Uterus (tissue), 4 donors: Measurements from ENCODE around the gene GTF2H1. TPM values are rescaled to one million over a fixed set of nuclear protein-coding genes. Genes with fewer than 3 reads are reported as not detected.

Source experiments
- DNase-seq, 2 donors: peaks; one replicate each; pipeline ENCODE4 v3.0.0-alpha.2; 2019 to 2020
- H3K27ac ChIP-seq, 2 donors: fragments of 200-600 bp; sonication (generic); 1 replicate in 1 of 2; 2 replicates in 1 of 2; pipeline ENCODE4 v1.5.1; 2016 to 2018
- H3K27me3 ChIP-seq, 2 donors: fragments of 200-600 bp; sonication (generic); one replicate each; pipeline ENCODE4 v1.5.1; 2018 to 2019; ENCODE audit warnings: control low read depth in 1 of 2
- H3K36me3 ChIP-seq, 2 donors: fragments of 200-600 bp; sonication (generic); one replicate each; pipeline ENCODE4 v1.5.1; 2019; ENCODE audit warnings: control low read depth in 1 of 2
- H3K4me1 ChIP-seq, 2 donors: fragments of 200-600 bp; sonication (generic); one replicate each; pipeline ENCODE4 v1.5.1; 2018 to 2019; ENCODE audit warnings: control low read depth in 1 of 2
- H3K4me3 ChIP-seq, 2 donors: fragments of 200-600 bp; sonication (generic); 1 replicate in 1 of 2; 2 replicates in 1 of 2; pipeline ENCODE4 v1.5.1; 2018 to 2019; ENCODE audit warnings: mild to moderate bottlenecking in 1 of 2
- H3K9me3 ChIP-seq, 2 donors: fragments of 200-600 bp; sonication (generic); one replicate each; pipeline ENCODE4 v1.5.1; 2019; ENCODE audit warnings: control low read depth in 1 of 2
- CTCF ChIP-seq, 4 experiments: fragments of 200-600 bp in 2 of 4; fragments of 450-650 bp in 2 of 4; sonication (generic) in 2 of 4; IDR thresholded peaks; one replicate each; pipeline ENCODE4 v1.5.1; 2016 to 2019; ENCODE audit warnings: antibody characterized with exemption in 4 of 4, mild to moderate bottlenecking in 2 of 4, moderate library complexity in 1 of 4
- POLR2A ChIP-seq, 2 donors: fragments of 450-650 bp; IDR thresholded peaks; one replicate each; pipeline ENCODE4 v1.6.1; 2016; ENCODE audit warnings: antibody characterized with exemption in 2 of 2, mild to moderate bottlenecking in 1 of 2, moderate library complexity in 1 of 2
- intact Hi-C: fragments of 100-400 bp; cut with DNase I; formaldehyde crosslinking; loops from one replicate; pipeline ENCODE4 v1.15.1; 2023; ENCODE audit warnings: low total_unique reads
- total RNA-seq, 4 donors: library from RNA; depleted of rRNA in 3 of 4; stranded (reverse); fragments of >200 nt in 3 of 4; gene quantifications; one replicate each; pipeline versions ENCODE4 v1.1.0 to v1.2.4, GENCODE V29; 2014 to 2023
- donor health status: DM: yes; HTN: yes; CAD: no.

GTF2H1 gene
- total RNA-seq, 4 donors from 2014 or later: 25.0 to 103 (median 50.7) TPM

- no peak for DNase-seq
- Histone ChIP-seq H3K9me3 (no peaks in the 10 kb centered on the region), H3K27ac (no peak overlapping the region), H3K27me3 (no peaks in the 10 kb centered on the region), H3K4me1 (no peaks in the 10 kb centered on the region), H3K4me3 (no peak overlapping the region), H3K36me3 (no peaks in the 10 kb centered on the region)
- TF ChIP-seq CTCF (IDR thresholded peaks at IDR 0.05) (no peak), POLR2A (IDR thresholded peaks at IDR 0.05) (no peak)
- intact Hi-C loops: no loop called here
These were observed 53.6 kb downstream of the GTF2H1 start for GRCh38 chr11:18375941-18376340.

- peaks cover 5 to 6% of the 10 kb centered on the region in 2 donors for H3K4me1 ChIP-seq
- DNase-seq: no peak
- H3K36me3 ChIP-seq: no peaks in the 10 kb centered on the region
- intact Hi-C loops: no loop called here
- H3K27me3 ChIP-seq: no peaks in the 10 kb centered on the region
- no peaks in the 10 kb centered on the region for H3K9me3 ChIP-seq
- H3K4me3 ChIP-seq: no peak overlapping the region
- H3K27ac ChIP-seq: no peak overlapping the region
- no peak for TF ChIP-seq CTCF (IDR thresholded peaks at IDR 0.05)
- TF ChIP-seq POLR2A (IDR thresholded peaks at IDR 0.05): no peak
These were observed 56.8 kb downstream of the GTF2H1 start for GRCh38 chr11:18379201-18379600.

- peak overlapping the region; percentile 91 to 92 for H3K27ac ChIP-seq
- no peaks in the 10 kb centered on the region for H3K27me3 ChIP-seq
- intact Hi-C loops: no loop called here
- TF ChIP-seq POLR2A (IDR thresholded peaks at IDR 0.05) (no peak), CTCF (IDR thresholded peaks at IDR 0.05) (no peak)
- H3K9me3 ChIP-seq: no peaks in the 10 kb centered on the region
- H3K4me3 ChIP-seq: no peak overlapping the region
- H3K4me1 ChIP-seq: peaks cover 5 to 12% of the 10 kb centered on the region in 2 donors
- peak; percentile 67 to 82 for DNase-seq
- no peaks in the 10 kb centered on the region for H3K36me3 ChIP-seq
These were observed 61.2 kb downstream of the GTF2H1 start for GRCh38 chr11:18383388-18384156.

GRCh38 chr11:18384157-18384641, 61.8 kb downstream of the GTF2H1 start:
- peak; percentile 71 to 79 for DNase-seq
- no peaks in the 10 kb centered on the region for H3K27me3 ChIP-seq
- H3K9me3 ChIP-seq: no peaks in the 10 kb centered on the region
- TF ChIP-seq POLR2A (IDR thresholded peaks at IDR 0.05) (no peak), CTCF (IDR thresholded peaks at IDR 0.05) (no peak)
- H3K4me1 ChIP-seq: peaks cover 5 to 12% of the 10 kb centered on the region in 2 donors
- H3K36me3 ChIP-seq: no peaks in the 10 kb centered on the region
- no peak overlapping the region for H3K4me3 ChIP-seq
- intact Hi-C loops: no loop called here
- peak overlapping the region; percentile 91 to 92 for H3K27ac ChIP-seq

- no peaks in the 10 kb centered on the region for H3K9me3 ChIP-seq
- DNase-seq: no peak
- H3K4me1 ChIP-seq: no peaks in the 10 kb centered on the region
- H3K36me3 ChIP-seq: no peaks in the 10 kb centered on the region
- intact Hi-C loops: no loop called here
- H3K27me3 ChIP-seq: no peaks in the 10 kb centered on the region
- no peak for TF ChIP-seq POLR2A (IDR thresholded peaks at IDR 0.05)
- TF ChIP-seq CTCF (IDR thresholded peaks at IDR 0.05): no peak
- no peak overlapping the region for H3K4me3 ChIP-seq
- no peak overlapping the region for H3K27ac ChIP-seq
These were observed 67.7 kb downstream of the GTF2H1 start for GRCh38 chr11:18390088-18390487.
